HG03039 (cell line): ENCODE results near the gene EPHA6.
"Not testable (repeated sequence)": the region's sequence is repeated elsewhere in the genome, so short reads cannot be mapped to it uniquely, and the experiment has no call there.

Source experiments
- ATAC-seq: cut with Tn5 transposase; IDR thresholded peaks from one replicate; pipeline ENCODE4 v1.9.1; 2021; ENCODE audit warnings: mild to moderate bottlenecking, moderate library complexity; ENCODE audit not compliant: unreplicated experiment

The EPHA6 gene

GRCh38 chr3:97421565-97421964, 607.2 kb downstream of the EPHA6 start:
- no peak for ATAC-seq

- no peak for ATAC-seq
Measured at GRCh38 chr3:97425002-97425401, 610.6 kb downstream of the EPHA6 start.

- ATAC-seq: no peak
Measured at GRCh38 chr3:97430601-97431000, 616.2 kb downstream of the EPHA6 start.

GRCh38 chr3:97432914-97433313, 618.5 kb downstream of the EPHA6 start:
- ATAC-seq: no peak

- ATAC-seq: no peak
Measured at GRCh38 chr3:97438131-97438530, 623.7 kb downstream of the EPHA6 start.

- no peak for ATAC-seq
Measured at GRCh38 chr3:97439373-97439772, 625.0 kb downstream of the EPHA6 start.

GRCh38 chr3:97464035-97464434, 649.6 kb downstream of the EPHA6 start:
- no peak for ATAC-seq

- no peak for ATAC-seq
Measured at GRCh38 chr3:97470481-97470880, 656.1 kb downstream of the EPHA6 start.

- ATAC-seq: no peak
Measured at GRCh38 chr3:97479740-97480139, 665.3 kb downstream of the EPHA6 start.

- ATAC-seq: not testable (repeated sequence)
Measured at GRCh38 chr3:97480696-97481289, 666.4 kb downstream of the EPHA6 start.

- no peak for ATAC-seq
Measured at GRCh38 chr3:97481416-97481815, 667.0 kb downstream of the EPHA6 start.

- no peak for ATAC-seq
Measured at GRCh38 chr3:97485206-97485605, 670.8 kb downstream of the EPHA6 start.

GRCh38 chr3:97487587-97487986, 673.2 kb downstream of the EPHA6 start:
- no peak for ATAC-seq

- ATAC-seq: no peak
Measured at GRCh38 chr3:97488741-97489140, 674.3 kb downstream of the EPHA6 start.

- ATAC-seq: no peak
Measured at GRCh38 chr3:97495896-97496295, 681.5 kb downstream of the EPHA6 start.

- ATAC-seq: no peak
Measured at GRCh38 chr3:97497138-97497537, 682.7 kb downstream of the EPHA6 start.

- no peak for ATAC-seq
Measured at GRCh38 chr3:97504463-97504862, 690.1 kb downstream of the EPHA6 start.

- no peak for ATAC-seq
Measured at GRCh38 chr3:97510795-97511194, 696.4 kb downstream of the EPHA6 start.

GRCh38 chr3:97515076-97515475, 700.7 kb downstream of the EPHA6 start:
- ATAC-seq: no peak

- no peak for ATAC-seq
Measured at GRCh38 chr3:97530691-97531090, 716.3 kb downstream of the EPHA6 start.

- ATAC-seq: not testable (repeated sequence)
Measured at GRCh38 chr3:97547573-97547972, 733.2 kb downstream of the EPHA6 start.

- ATAC-seq: no peak
Measured at GRCh38 chr3:97550408-97550807, 736.0 kb downstream of the EPHA6 start.

GRCh38 chr3:97552186-97552585, 737.8 kb downstream of the EPHA6 start:
- no peak for ATAC-seq
